Trophoblast cell (in vitro differentiated cells and primary cell): ENCODE measurements around the gene CDKL2.
"Not testable (repeated sequence)": the region's sequence is repeated elsewhere in the genome, so short reads cannot be mapped to it uniquely, and the experiment has no call there.

Source experiments
- DNase-seq, 2 donors: peaks; one replicate each; pipeline ENCODE4 v3.0.0-alpha.2; 2016
- H2AFZ ChIP-seq: 2 replicates; pipeline ENCODE4 v1.6.1; 2013; ENCODE audit warnings: low read length, moderate library complexity, mild to moderate bottlenecking; ENCODE audit not compliant: insufficient read depth, poor library complexity
- H2AK5ac ChIP-seq: 2 replicates; pipeline ENCODE4 v1.6.1; 2013; ENCODE audit warnings: mild to moderate bottlenecking, low read length
- H2BK120ac ChIP-seq: 2 replicates; pipeline ENCODE4 v1.6.1; 2013; ENCODE audit warnings: low read length, mild to moderate bottlenecking, moderate library complexity; ENCODE audit not compliant: insufficient read depth, poor library complexity
- H2BK12ac ChIP-seq: 2 replicates; pipeline ENCODE4 v1.6.1; 2013; ENCODE audit warnings: mild to moderate bottlenecking, low read length, moderate library complexity
- H2BK5ac ChIP-seq: 2 replicates; pipeline ENCODE4 v1.6.1; 2013; ENCODE audit warnings: low read length, low read depth, moderate library complexity, mild to moderate bottlenecking; ENCODE audit not compliant: poor library complexity
- H3K14ac ChIP-seq: 2 replicates; pipeline ENCODE4 v1.6.1; 2013; ENCODE audit warnings: mild to moderate bottlenecking, low read length
- H3K18ac ChIP-seq: 2 replicates; pipeline ENCODE4 v1.6.1; 2013; ENCODE audit warnings: mild to moderate bottlenecking, low read length
- H3K23ac ChIP-seq: 2 replicates; pipeline ENCODE4 v1.6.1; 2013; ENCODE audit warnings: low read length
- H3K27ac ChIP-seq: 2 replicates; pipeline ENCODE4 v1.5.1; 2013; ENCODE audit warnings: low read depth, mild to moderate bottlenecking, inconsistent platforms, low read length, moderate library complexity
- H3K27me3 ChIP-seq: 2 replicates; pipeline ENCODE4 v1.6.1; 2013; ENCODE audit warnings: inconsistent platforms, mild to moderate bottlenecking, low read length, moderate library complexity; ENCODE audit not compliant: insufficient read depth
- H3K36me3 ChIP-seq, 2 experiments: 1 replicate in 1 of 2; 2 replicates in 1 of 2; pipeline ENCODE4 v1.6.1; 2013; ENCODE audit warnings: low read length in 2 of 2, mild to moderate bottlenecking in 2 of 2, moderate library complexity in 1 of 2; ENCODE audit not compliant: insufficient read depth in 2 of 2, control insufficient read depth in 1 of 2
- H3K4ac ChIP-seq: 2 replicates; pipeline ENCODE4 v1.6.1; 2013; ENCODE audit warnings: low read depth, mild to moderate bottlenecking, low read length, moderate library complexity
- H3K4me1 ChIP-seq, 2 experiments: 1 replicate in 1 of 2; 2 replicates in 1 of 2; pipeline ENCODE4 v1.6.1; 2013; ENCODE audit warnings: low read length in 2 of 2, mild to moderate bottlenecking in 2 of 2, moderate library complexity in 1 of 2; ENCODE audit not compliant: insufficient read depth in 2 of 2, control insufficient read depth in 1 of 2
- H3K4me2 ChIP-seq: 2 replicates; pipeline ENCODE4 v1.6.1; 2013; ENCODE audit warnings: inconsistent platforms, mild to moderate bottlenecking, low read length, moderate library complexity
- H3K4me3 ChIP-seq: 2 replicates; pipeline ENCODE4 v1.5.1; 2013; ENCODE audit warnings: mild to moderate bottlenecking, low read depth, low read length, inconsistent platforms
- H3K79me1 ChIP-seq: one replicate; pipeline ENCODE4 v1.6.1; 2013; ENCODE audit warnings: low read length
- H3K79me2 ChIP-seq: 2 replicates; pipeline ENCODE4 v1.6.1; 2013; ENCODE audit warnings: low read length, mild to moderate bottlenecking; ENCODE audit not compliant: control insufficient read depth, insufficient read depth, poor library complexity
- H3K9ac ChIP-seq: 2 replicates; pipeline ENCODE4 v1.6.1; 2013; ENCODE audit warnings: mild to moderate bottlenecking, low read length
- H3K9me3 ChIP-seq: 2 replicates; pipeline ENCODE4 v1.6.1; 2013; ENCODE audit warnings: low read depth, mild to moderate bottlenecking, control low read depth, inconsistent platforms, low read length; ENCODE audit not compliant: insufficient read depth
- H4K12ac ChIP-seq: 2 replicates; pipeline ENCODE4 v1.6.1; 2013; ENCODE audit warnings: low read depth, mild to moderate bottlenecking, low read length, moderate library complexity
- H4K8ac ChIP-seq: 2 replicates; pipeline ENCODE4 v1.6.1; 2013; ENCODE audit warnings: low read depth, mild to moderate bottlenecking, low read length, moderate library complexity
- H4K91ac ChIP-seq: one replicate; pipeline ENCODE4 v1.6.1; 2013; ENCODE audit warnings: low read depth, mild to moderate bottlenecking, low read length, moderate library complexity
- WGBS: extraction: QIAGEN DNeasy Blood & Tissue Kit; methylation state at CpG from one replicate; pipeline ENCODE4 v1.1.7; 2013; ENCODE audit warnings: missing lambda C conversion rate; ENCODE audit not compliant: insufficient read length, insufficient coverage; ENCODE audit errors: extremely low coverage; 5-methylcytosine and 5-hydroxymethylcytosine counted together

Gene CDKL2

GRCh38 chr4:75533926-75534325 lies 96.4 kb downstream of the CDKL2 start:
- peaks cover 4 to 17% of the 10 kb centered on the region in 2 experiments for H3K36me3 ChIP-seq
- H3K14ac ChIP-seq, H2AK5ac ChIP-seq, H2BK12ac ChIP-seq, H4K91ac ChIP-seq, H3K4me2 ChIP-seq, H3K4ac ChIP-seq, H2BK5ac ChIP-seq, H4K8ac ChIP-seq, H3K9me3 ChIP-seq, H2BK120ac ChIP-seq, H3K79me2 ChIP-seq, H3K27me3 ChIP-seq, H3K4me1 ChIP-seq, H4K12ac ChIP-seq, H3K4me3 ChIP-seq, H3K18ac ChIP-seq, H3K23ac ChIP-seq, H3K9ac ChIP-seq, H3K79me1 ChIP-seq, DNase-seq, H2AFZ ChIP-seq, H3K27ac ChIP-seq: not testable (repeated sequence)

DNA sequence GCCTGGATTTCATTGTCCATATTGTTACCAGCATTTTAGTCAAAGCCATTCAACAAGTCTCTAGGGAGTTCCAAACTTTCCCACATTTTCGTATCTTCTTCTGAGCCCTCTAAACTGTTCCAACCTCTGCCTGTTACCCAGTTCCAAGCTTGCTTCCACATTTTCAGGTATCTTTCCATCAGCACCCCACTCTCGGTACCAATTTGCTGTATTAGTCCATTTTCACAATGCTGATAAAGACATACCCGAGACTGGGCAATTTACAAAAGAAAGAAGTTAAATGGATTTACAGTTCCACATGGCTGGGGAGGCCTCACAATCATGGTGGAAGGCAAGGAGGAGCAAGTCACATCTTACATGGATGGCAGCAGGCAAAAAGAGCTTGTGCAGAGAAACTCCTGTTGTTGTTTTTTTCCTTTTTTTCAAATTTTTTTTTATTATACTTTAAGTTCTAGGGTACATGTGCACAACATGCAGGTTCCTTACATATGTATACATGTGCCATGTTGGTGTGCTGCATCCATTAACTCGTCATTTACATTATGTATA lies 96.9 kb downstream of the CDKL2 start:
- not testable (repeated sequence) for H2BK120ac ChIP-seq, H3K4me1 ChIP-seq, H2AFZ ChIP-seq, H3K9me3 ChIP-seq, H3K4me2 ChIP-seq, H3K4me3 ChIP-seq, H3K14ac ChIP-seq, H4K12ac ChIP-seq, H3K27me3 ChIP-seq, H3K4ac ChIP-seq, H4K91ac ChIP-seq, H3K23ac ChIP-seq, H2BK12ac ChIP-seq, H4K8ac ChIP-seq, H2AK5ac ChIP-seq, H3K27ac ChIP-seq, H3K9ac ChIP-seq, H2BK5ac ChIP-seq, DNase-seq, H3K79me1 ChIP-seq, H3K18ac ChIP-seq, H3K79me2 ChIP-seq
- WGBS, result no CpG with 5 or more reads among the region's 4 CpGs
- peaks cover 4 to 17% of the 10 kb centered on the region in 2 experiments for H3K36me3 ChIP-seq

- H4K8ac ChIP-seq, H3K18ac ChIP-seq, H3K4me2 ChIP-seq, H2AFZ ChIP-seq, H3K4me3 ChIP-seq, H3K14ac ChIP-seq, H3K9ac ChIP-seq, H4K91ac ChIP-seq, H3K4ac ChIP-seq, H2AK5ac ChIP-seq, H3K23ac ChIP-seq, H3K9me3 ChIP-seq, H2BK12ac ChIP-seq, H3K4me1 ChIP-seq, H3K79me1 ChIP-seq, H3K27me3 ChIP-seq, H4K12ac ChIP-seq, H3K79me2 ChIP-seq, H3K27ac ChIP-seq, H2BK120ac ChIP-seq, DNase-seq, H2BK5ac ChIP-seq: not testable (repeated sequence)
- H3K36me3 ChIP-seq, result peaks cover 4 to 17% of the 10 kb centered on the region in 2 experiments
- WGBS, result no CpG with 5 or more reads among the region's 7 CpGs
These were observed 98.7 kb downstream of the CDKL2 start for GRCh38 chr4:75531536-75532143.

GRCh38 chr4:75530556-75531322 lies 99.6 kb downstream of the CDKL2 start:
- Histone ChIP-seq H3K79me1 (no peaks in the 10 kb centered on the region), H3K4ac (no peak overlapping the region), H3K9me3 (peaks cover 4% of the 10 kb centered on the region), H3K9ac (no peak overlapping the region), H4K8ac (no peak overlapping the region), H3K36me3 (peaks cover 4 to 17% of the 10 kb centered on the region in 2 experiments), H2AFZ (no peak overlapping the region), H3K23ac (no peak overlapping the region), H2BK5ac (no peak overlapping the region), H2BK12ac (no peak overlapping the region), H3K4me2 (no peak overlapping the region), H3K27me3 (no peaks in the 10 kb centered on the region), H2BK120ac (no peak overlapping the region), H3K18ac (no peak overlapping the region), H2AK5ac (no peak overlapping the region), H3K27ac (no peak overlapping the region), H4K12ac (no peak overlapping the region), H3K79me2 (no peaks in the 10 kb centered on the region), H3K14ac (no peak overlapping the region), H4K91ac (no peak overlapping the region), H3K4me3 (no peak overlapping the region), H3K4me1 (no peaks in the 10 kb centered on the region)
- DNase-seq, result no peak
- no CpG with 5 or more reads among the region's 2 CpGs for WGBS
